T-cell (primary cell): ENCODE data around the gene MTERF2. TPM values are rescaled to one million over a fixed set of nuclear protein-coding genes. Genes with fewer than 3 reads are reported as not detected.

ENCODE experiments used
- ATAC-seq, 4 experiments: fragments of 200-7000 bp in 3 of 4; fragments of 150-1000 bp in 1 of 4; cut with Tn5 transposase; replicated peaks in 1 of 4; 1 replicate in 3 of 4; 2 replicates in 1 of 4; pipeline ENCODE4 v1.10.0; 2021; ENCODE audit warnings: moderate library complexity in 3 of 4, mild to moderate bottlenecking in 2 of 4, moderate number of reproducible peaks in 1 of 4
- CTCF ChIA-PET, 2 donors: fragments of 300-600 bp; sonication (Branson Sonifier 250); formaldehyde crosslinking; loops; one replicate each; lab custom pipeline; 2022; ENCODE audit warnings: antibody characterized with exemption in 2 of 2; lab: Charles Lee
- POLR2A ChIA-PET, 2 donors: fragments of 300-600 bp; sonication (Branson Sonifier 250); formaldehyde crosslinking; loops; one replicate each; lab custom pipeline; 2022; ENCODE audit warnings: antibody characterized with exemption in 2 of 2; lab: Charles Lee
- DNase-seq, 35 experiments: peaks; one replicate each; pipeline versions ENCODE4 v3.0.0 to v3.0.0-alpha.2; 2013 to 2023
- H3K27ac ChIP-seq: one replicate; pipeline ENCODE4 v1.5.1; 2013; ENCODE audit warnings: low read length
- H3K27me3 ChIP-seq, 2 experiments: replicated peaks in 1 of 2; 1 replicate in 1 of 2; 2 replicates in 1 of 2; pipeline versions ENCODE4 v1.6.1 to v1.7.0; 2013; ENCODE audit warnings: low read length in 1 of 2, mixed read lengths in 1 of 2; ENCODE audit not compliant: control insufficient read depth in 2 of 2, insufficient read depth in 2 of 2; ENCODE audit errors: extremely low read depth in 1 of 2
- H3K36me3 ChIP-seq, 2 donors: 1 replicate in 1 of 2; 2 replicates in 1 of 2; pipeline versions ENCODE4 v1.6.1 to v1.7.0; 2013; ENCODE audit warnings: low read length in 1 of 2; ENCODE audit not compliant: control insufficient read depth in 2 of 2, insufficient read depth in 1 of 2; ENCODE audit errors: extremely low read depth in 1 of 2
- H3K4me1 ChIP-seq, 2 experiments: 1 replicate in 1 of 2; 2 replicates in 1 of 2; pipeline versions ENCODE4 v1.6.1 to v1.7.0; 2013; ENCODE audit warnings: low read length in 2 of 2, mixed read lengths in 1 of 2; ENCODE audit not compliant: insufficient read depth in 2 of 2, control insufficient read depth in 1 of 2; ENCODE audit errors: extremely low read depth in 1 of 2
- H3K4me3 ChIP-seq, 2 donors: 1 replicate in 1 of 2; 2 replicates in 1 of 2; pipeline versions ENCODE4 v1.5.1 to v1.7.0; 2013; ENCODE audit warnings: mild to moderate bottlenecking in 2 of 2, low read length in 1 of 2, moderate library complexity in 1 of 2; ENCODE audit not compliant: control insufficient read depth in 1 of 2; ENCODE audit errors: extremely low read depth in 1 of 2
- H3K9me3 ChIP-seq: 2 replicates; pipeline ENCODE4 v1.7.0; 2013
- H3K27ac Mint-ChIP-seq, 2 donors: one replicate each; pipeline ENCODE4 v1.8.0; 2020 to 2021; ENCODE audit warnings: mild to moderate bottlenecking in 2 of 2, mixed read lengths in 2 of 2
- H3K27me3 Mint-ChIP-seq, 2 donors: one replicate each; pipeline ENCODE4 v1.8.0; 2021 to 2022; ENCODE audit warnings: mixed read lengths in 2 of 2
- H3K36me3 Mint-ChIP-seq: one replicate; pipeline ENCODE4 v1.8.0; 2021; ENCODE audit warnings: mixed read lengths
- H3K4me1 Mint-ChIP-seq, 3 donors: one replicate each; pipeline ENCODE4 v1.8.0; 2020 to 2022; ENCODE audit warnings: mixed read lengths in 3 of 3, mild to moderate bottlenecking in 1 of 3
- H3K4me3 Mint-ChIP-seq, 3 donors: one replicate each; pipeline ENCODE4 v1.8.0; 2020 to 2022; ENCODE audit warnings: mild to moderate bottlenecking in 3 of 3, mixed read lengths in 3 of 3, moderate library complexity in 3 of 3
- H3K9me3 Mint-ChIP-seq, 3 donors: one replicate each; pipeline ENCODE4 v1.8.0; 2020 to 2022; ENCODE audit warnings: mixed read lengths in 3 of 3
- WGBS: methylation state at CpG from one replicate; pipeline ENCODE4 v1.1.5; 2013; ENCODE audit warnings: missing lambda C conversion rate; ENCODE audit not compliant: insufficient coverage; 5-methylcytosine and 5-hydroxymethylcytosine counted together
- total RNA-seq, 35 experiments: library from RNA in 6 of 35; stranded (reverse) in 6 of 35; fragments of 120-200 nt in 1 of 35; gene quantifications; one replicate each; pipeline versions ENCODE4 v1.2.1 to v1.2.4 and lab custom pipeline; 2013 to 2026

Gene MTERF2
- total RNA-seq = 10 to 100 TPM in 2 of 5 donors, 1 to 10 TPM in 3; 7.4 to 11.5 (median 8.8) TPM
- total RNA-seq (2013) = 10.7 TPM
- 3.2 to 27.5 (median 12.5) reads per million in 29 experiments for total RNA-seq (lab: John Stamatoyannopoulos, UW)

GRCh38 chr12:106986625-106987389 lies at the start of gene MTERF2:
Gene MTERF2, minus strand, starts transcription at chr12:106987146. Its CDS starts 8,432 bp downstream, at chr12:106978714.
- peak within 1 kb of the TSS; percentile 91 to 93 for H3K4me3 ChIP-seq
- ATAC-seq (peak; percentile 96 to 99 (median 98)), DNase-seq (peak; percentile 44 to 87 (median 69))
- peaks cover 0 to 5% (median 0%) of the 10 kb centered on the region in 3 donors for H3K9me3 Mint-ChIP-seq
- no peaks in the 10 kb centered on the region for H3K9me3 ChIP-seq
- H3K27ac Mint-ChIP-seq = peak within 1 kb of the TSS; percentile 77 to 82
- ChIA-PET CTCF (interaction anchor here in 1 of 2 donors (0.7 to 1.1 kb wide), 2 partner anchors 31 to 72 kb away, joined by 4 read pairs; partner anchors contain the start of gene TMEM263), POLR2A (interaction anchor here (0.9 to 1.6 kb wide), 5 partner anchors 9 to 41 kb away, joined by 3 to 6 read pairs (median 4); partner anchors contain the start of gene TMEM263 (in 2 of the 2))
- H3K27ac ChIP-seq = peak within 1 kb of the TSS; percentile 58
- 2% methylated on average over 41 of the region's 50 CpGs for WGBS
- peaks cover 3 to 17% of the 10 kb centered on the region in 2 experiments for H3K4me1 ChIP-seq
- peaks cover 40 to 49% (median 45%) of the 10 kb centered on the region in 3 donors for H3K4me1 Mint-ChIP-seq
- peaks cover 20% of the 10 kb centered on the region for H3K36me3 Mint-ChIP-seq
- H3K27me3 Mint-ChIP-seq = no peaks in the 10 kb centered on the region
- peak within 1 kb of the TSS; percentile 92 to 96 (median 95) for H3K4me3 Mint-ChIP-seq
- H3K36me3 ChIP-seq = no peaks in the 10 kb centered on the region
- no peaks in the 10 kb centered on the region for H3K27me3 ChIP-seq

DNA sequence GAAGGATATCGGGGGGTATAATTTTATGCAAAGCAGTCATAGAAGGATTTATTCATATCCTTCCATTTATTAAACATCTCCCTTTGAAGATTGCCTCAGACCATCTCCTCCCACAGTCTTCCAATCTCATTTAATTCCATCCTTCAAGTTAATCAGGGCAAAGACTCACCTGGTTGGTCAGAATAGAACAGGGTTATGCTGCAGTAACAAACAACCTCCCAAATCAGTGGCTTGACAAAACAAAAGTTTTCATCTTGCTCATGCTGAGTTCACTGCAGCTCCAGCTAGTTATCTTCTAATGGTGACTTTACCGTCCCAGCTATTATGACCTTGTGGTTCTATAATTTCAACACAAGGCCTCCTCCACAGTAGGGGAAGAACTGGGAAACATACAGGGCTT lies 48.8 kb upstream of the MTERF2 start:
- no peak for DNase-seq
- Mint-ChIP-seq H3K27me3 (no peaks in the 10 kb centered on the region), H3K36me3 (peaks cover 45% of the 10 kb centered on the region), H3K27ac (no peak overlapping the region), H3K9me3 (peaks cover 0 to 7% (median 3%) of the 10 kb centered on the region in 3 donors), H3K4me3 (no peak overlapping the region), H3K4me1 (peaks cover 30 to 43% (median 42%) of the 10 kb centered on the region in 3 donors)
- POLR2A ChIA-PET = no interaction called here
- CTCF ChIA-PET = interaction anchor here (0.7 to 0.9 kb wide), 2 partner anchors 8 to 60 kb away, joined by 3 to 4 read pairs; no protein-coding TSS in a partner anchor
- 100% methylated on average over 1 of the region's 2 CpGs for WGBS
- Histone ChIP-seq H3K4me1 (no peaks in the 10 kb centered on the region), H3K4me3 (no peak overlapping the region), H3K36me3 (no peaks in the 10 kb centered on the region), H3K9me3 (no peaks in the 10 kb centered on the region), H3K27ac (no peak overlapping the region), H3K27me3 (no peaks in the 10 kb centered on the region)
- ATAC-seq = no peak

DNA sequence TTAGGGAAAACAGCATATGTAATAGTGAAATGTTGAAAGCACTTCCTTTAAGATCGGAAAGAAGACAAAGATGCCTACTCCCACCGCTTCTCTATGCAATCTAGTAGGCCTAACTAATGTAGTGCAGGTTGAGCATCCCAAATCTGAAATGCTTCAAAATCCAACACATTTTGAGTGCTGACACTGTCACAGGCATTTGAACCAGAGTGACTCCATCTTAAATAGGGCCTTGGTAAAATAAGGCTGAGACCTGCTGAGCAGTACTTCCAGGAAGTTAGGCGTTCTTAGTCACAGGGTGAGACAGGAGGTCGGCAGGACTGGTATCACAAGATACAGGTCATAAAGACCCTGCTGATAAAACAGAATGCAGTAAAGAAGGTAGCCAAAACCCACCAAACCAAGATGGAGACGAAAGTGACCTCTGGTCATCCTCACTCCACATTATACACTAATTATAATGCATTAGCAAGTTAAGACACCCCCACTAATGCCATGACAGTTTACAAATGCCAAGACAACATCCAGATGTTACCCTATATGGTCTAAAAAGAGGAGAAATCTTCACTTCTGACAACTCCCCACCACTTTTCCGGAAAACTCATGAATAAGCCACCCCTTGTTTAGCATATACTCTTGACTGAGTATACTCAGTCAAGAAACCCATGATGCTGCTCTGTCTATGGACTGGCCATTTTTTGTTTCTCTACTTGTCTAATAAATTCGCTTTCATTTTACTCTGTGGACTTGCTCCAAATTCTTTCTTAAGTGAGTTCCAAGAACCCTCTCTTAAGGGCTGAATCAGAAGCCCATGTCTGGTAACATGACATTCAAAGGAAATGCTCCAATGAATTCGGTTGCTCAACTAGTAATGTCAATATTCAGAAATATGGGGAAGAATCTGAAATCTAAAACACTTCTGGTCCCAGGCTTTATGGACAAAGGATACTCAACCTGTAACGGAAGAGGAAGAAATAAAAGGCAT lies 47.1 kb upstream of the MTERF2 start:
- H3K27me3 Mint-ChIP-seq = no peaks in the 10 kb centered on the region
- Histone ChIP-seq H3K4me3 (no peak overlapping the region), H3K9me3 (no peaks in the 10 kb centered on the region), H3K36me3 (no peaks in the 10 kb centered on the region), H3K27ac (no peak overlapping the region), H3K4me1 (peaks cover 0 to 4% of the 10 kb centered on the region in 2 experiments), H3K27me3 (no peaks in the 10 kb centered on the region)
- H3K4me1 Mint-ChIP-seq = peaks cover 39 to 53% (median 46%) of the 10 kb centered on the region in 3 donors
- no peak overlapping the region for H3K4me3 Mint-ChIP-seq
- 86% methylated on average over 4 of the region's 9 CpGs for WGBS
- H3K36me3 Mint-ChIP-seq = peaks cover 38% of the 10 kb centered on the region
- no peak overlapping the region for H3K27ac Mint-ChIP-seq
- DNase-seq (no peak), ATAC-seq (no peak)
- POLR2A ChIA-PET = no interaction called here
- H3K9me3 Mint-ChIP-seq = peaks cover 0 to 7% (median 0%) of the 10 kb centered on the region in 3 donors
- CTCF ChIA-PET = interaction anchor here in 1 of 2 donors (0.6 kb wide), 1 partner anchor 189 kb away, joined by 10 read pairs; no protein-coding TSS in a partner anchor

GRCh38 chr12:107032266-107032665 lies 45.3 kb upstream of the MTERF2 start:
- no peak for DNase-seq
- no peak overlapping the region for H3K4me3 Mint-ChIP-seq

DNA sequence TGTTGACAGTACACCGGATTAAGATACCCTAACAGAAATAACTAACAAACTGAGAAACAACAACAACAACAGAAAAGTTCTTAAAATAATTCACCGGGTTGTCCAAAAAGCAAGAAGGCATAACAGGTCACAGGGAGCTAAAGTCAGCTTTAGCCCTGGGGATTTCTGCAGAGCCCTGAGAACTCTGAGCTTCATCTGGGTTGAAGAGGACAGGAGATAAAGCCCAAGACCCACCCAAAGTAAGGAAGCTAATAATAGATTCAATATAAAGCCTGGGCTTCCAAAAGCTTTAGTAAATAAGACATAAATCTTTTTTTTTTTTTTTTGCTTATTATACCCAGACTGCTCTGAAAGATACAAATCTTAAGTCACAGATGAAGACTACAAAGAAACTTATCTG lies 44.1 kb upstream of the MTERF2 start:
- no peaks in the 10 kb centered on the region for H3K9me3 ChIP-seq
- peak overlapping the region; percentile 41 for H3K27ac ChIP-seq
- ChIA-PET CTCF (interaction anchor here in 1 of 2 donors (1.1 kb wide), 1 partner anchor 61 kb away, joined by 3 read pairs; no protein-coding TSS in a partner anchor), POLR2A (interaction anchor here in 1 of 2 donors (0.5 to 0.9 kb wide), 4 partner anchors 10 to 727 kb away, joined by 3 to 7 read pairs (median 4); no protein-coding TSS in a partner anchor)
- DNase-seq (no peak), ATAC-seq (no peak)
- Mint-ChIP-seq H3K36me3 (peaks cover 19% of the 10 kb centered on the region), H3K4me1 (peaks cover 42 to 70% (median 61%) of the 10 kb centered on the region in 3 donors), H3K4me3 (no peak overlapping the region), H3K9me3 (no peaks in the 10 kb centered on the region), H3K27me3 (no peaks in the 10 kb centered on the region), H3K27ac (peak overlapping the region in 1 of 2 donors; percentile 61)
- no peaks in the 10 kb centered on the region for H3K36me3 ChIP-seq
- H3K4me1 ChIP-seq = peaks cover 0 to 8% of the 10 kb centered on the region in 2 experiments
- no peaks in the 10 kb centered on the region for H3K27me3 ChIP-seq
- no CpG with 5 or more reads among the region's 2 CpGs for WGBS
- H3K4me3 ChIP-seq = no peak overlapping the region

More at GRCh38 chr12:107032266-107032665, 45.3 kb upstream of the MTERF2 start:
- CTCF ChIA-PET = no interaction called here
- Mint-ChIP-seq H3K9me3 (peaks cover 0 to 7% (median 0%) of the 10 kb centered on the region in 3 donors), H3K36me3 (peaks cover 30% of the 10 kb centered on the region), H3K27me3 (no peaks in the 10 kb centered on the region), H3K4me1 (peaks cover 52 to 61% (median 52%) of the 10 kb centered on the region in 3 donors), H3K27ac (peak overlapping the region in 1 of 2 donors; percentile 67)
- Histone ChIP-seq H3K9me3 (no peaks in the 10 kb centered on the region), H3K36me3 (no peaks in the 10 kb centered on the region), H3K27ac (no peak overlapping the region), H3K4me3 (no peak overlapping the region), H3K4me1 (peaks cover 0 to 5% of the 10 kb centered on the region in 2 experiments), H3K27me3 (no peaks in the 10 kb centered on the region)
- WGBS = 69% methylated on average over 6 of the region's 7 CpGs
- POLR2A ChIA-PET = no interaction called here
- ATAC-seq = no peak
